K562 (cell line): Measurements from ENCODE around the gene CCDC61. TPM values are rescaled to one million over a fixed set of nuclear protein-coding genes. Genes with fewer than 3 reads are reported as not detected.

Experiments
- ATAC-seq: fragments of 200-7000 bp; cut with Tn5 transposase; 3 replicates; pipeline ENCODE4 v1.9.1; 2020; ENCODE audit warnings: moderate library complexity
- BruUV-seq: library from RNA; stranded (reverse); fragments of 400-500 nt; replicated peaks from 2 replicates; lab custom pipeline; 2021; lab: Mats Ljungman, UMichigan
- CTCF ChIA-PET: fragments of 300-600 bp; formaldehyde crosslinking; extraction: SDS; loops from one replicate; lab custom pipeline; 2021; ENCODE audit warnings: low intra/inter-chr PET ratio; lab: Yijun Ruan, JAX
- POLR2A ChIA-PET: fragments of 300-600, 350-650 bp; sonication (Branson Sonifier 250); formaldehyde crosslinking; extraction: SDS; loops from one replicate; lab custom pipeline; 2021; ENCODE audit warnings: antibody characterized with exemption, inconsistent platforms; lab: Yijun Ruan, JAX
- DNase-seq, 4 experiments: peaks; one replicate each; pipeline versions ENCODE4 v3.0.0 to v3.0.0-alpha.2; 2011 to 2018; ENCODE audit warnings: low spot score in 3 of 4, mixed read lengths in 3 of 4; ENCODE audit errors: extremely low read depth in 1 of 4
- FAIRE-seq: peaks from 2 replicates; lab custom pipeline; 2011; peaks lifted over from hg19 to GRCh38; lab: Jason Lieb, UNC
- H2AFZ ChIP-seq: 2 replicates; pipeline ENCODE4 v1.6.0; 2011; ENCODE audit warnings: low read depth, low read length, control low read depth, inconsistent platforms
- H3K27ac ChIP-seq: fragments of 200-600 bp; 3 replicates; pipeline ENCODE4 v1.8.0; 2011; ENCODE audit warnings: low read depth, mild to moderate bottlenecking, control low read depth, inconsistent platforms, low read length, moderate library complexity, mixed read lengths; ENCODE audit errors: extremely low read depth
- H3K27me3 ChIP-seq, 2 experiments: fragments of 300-600 bp in 1 of 2; 2 replicates in 1 of 2; 3 replicates in 1 of 2; pipeline versions ENCODE4 v1.6.0 to v1.8.0; 2011; ENCODE audit warnings: inconsistent platforms in 2 of 2, low read length in 2 of 2, mild to moderate bottlenecking in 1 of 2, mixed read lengths in 1 of 2, moderate library complexity in 1 of 2; ENCODE audit not compliant: control insufficient read depth in 2 of 2, insufficient read depth in 2 of 2
- H3K36me3 ChIP-seq: fragments of 300-600 bp; 3 replicates; pipeline ENCODE4 v1.8.0; 2011; ENCODE audit warnings: mild to moderate bottlenecking, low read length, inconsistent platforms; ENCODE audit not compliant: control insufficient read depth, insufficient read depth
- H3K4me1 ChIP-seq, 2 experiments: fragments of 200-600 bp in 1 of 2; replicated peaks in 1 of 2; 2 replicates in 1 of 2; 3 replicates in 1 of 2; pipeline versions ENCODE4 v1.5.1 to v1.8.0; 2011; ENCODE audit warnings: inconsistent platforms in 2 of 2, low read length in 2 of 2, mild to moderate bottlenecking in 1 of 2, mixed read lengths in 1 of 2, moderate library complexity in 1 of 2; ENCODE audit not compliant: control insufficient read depth in 2 of 2, insufficient read depth in 2 of 2
- H3K4me2 ChIP-seq: 2 replicates; pipeline ENCODE4 v1.6.1; 2011; ENCODE audit warnings: low read length, control low read depth, inconsistent platforms, mixed read lengths; ENCODE audit not compliant: insufficient read depth
- H3K4me3 ChIP-seq: fragments of 200-600 bp; sonication (generic), shearing (Covaris generic); 2 replicates; pipeline ENCODE4 v1.5.1; 2016; ENCODE audit warnings: control low read depth, inconsistent platforms
- H3K79me2 ChIP-seq: fragments of 200-600 bp; 3 replicates; pipeline ENCODE4 v1.8.0; 2011; ENCODE audit warnings: low read length, inconsistent platforms; ENCODE audit not compliant: control insufficient read depth, insufficient read depth
- H3K9ac ChIP-seq, 2 experiments: 2 replicates each; pipeline versions ENCODE4 v1.6.0 to v1.6.1; 2011; ENCODE audit warnings: low read depth in 2 of 2, low read length in 2 of 2, control low read depth in 1 of 2, inconsistent platforms in 1 of 2, mild to moderate bottlenecking in 1 of 2, mixed read lengths in 1 of 2; ENCODE audit not compliant: insufficient read depth in 1 of 2
- H3K9me1 ChIP-seq: one replicate; pipeline ENCODE4 v1.6.0; 2011; ENCODE audit warnings: inconsistent platforms, mild to moderate bottlenecking, low read length, moderate library complexity; ENCODE audit not compliant: control insufficient read depth, insufficient read depth
- H3K9me3 ChIP-seq: replicated peaks from 2 replicates; pipeline ENCODE4 v1.5.1; 2011; ENCODE audit warnings: low read depth, low read length, inconsistent platforms; ENCODE audit not compliant: control insufficient read depth, insufficient read depth
- H4K20me1 ChIP-seq: replicated peaks from 2 replicates; pipeline ENCODE4 v1.6.1; 2011; ENCODE audit warnings: low read length, inconsistent platforms, mixed read lengths; ENCODE audit not compliant: control insufficient read depth, insufficient read depth
- MNT ChIP-seq, 2 experiments: fragments of 450-650 bp; conservative IDR thresholded peaks; 2 replicates each; pipeline ENCODE4 v1.6.1; 2017; ENCODE audit warnings: mild to moderate bottlenecking in 2 of 2, moderate library complexity in 2 of 2
- POLR2G ChIP-seq: fragments of 200-400 bp; formaldehyde crosslinking; IDR thresholded peaks from 2 replicates; pipeline ENCODE4 v1.6.1; 2017; ENCODE audit warnings: low read depth, mild to moderate bottlenecking, antibody characterized with exemption, low read length, moderate library complexity
- VEZF1 ChIP-seq: fragments of 200-800 bp; sonication (Bioruptor generic); IDR thresholded peaks from 2 replicates; pipeline ENCODE4 v1.6.1; 2017; ENCODE audit warnings: missing genetic modification characterization, missing compliant biosample characterization
- ZNF134 ChIP-seq: fragments of 250-450 bp; sonication (Bioruptor Pico); conservative IDR thresholded peaks from 2 replicates; pipeline ENCODE4 v1.4.0; 2020
- WGBS: fragments of 100-300 bp; shearing (Covaris generic); methylation state at CpG from one replicate; pipeline ENCODE4 v1.1.6; 2016; ENCODE audit warnings: low coverage, mixed read lengths; ENCODE audit not compliant: insufficient coverage; ENCODE audit errors: missing lambda C conversion rate; 5-methylcytosine and 5-hydroxymethylcytosine counted together
- in situ Hi-C: fragments of 300-500 bp; cut with MboI; formaldehyde crosslinking; loops from 4 replicates; pipeline ENCODE4 v1.15.0; 2018; ENCODE audit warnings: inconsistent platforms, mixed read lengths
- intact Hi-C: fragments of 100-400 bp; cut with micrococcal nuclease; formaldehyde crosslinking; loops from 2 replicates; pipeline ENCODE4 v1.14.2; 2022
- polyA plus RNA-seq, 8 experiments: library from polyadenylated mRNA; depleted of rRNA in 4 of 8; stranded (reverse) in 5 of 8; unstranded in 3 of 8; fragments of >200 nt; fragmentation: Nextera tagmentation in 2 of 8; fragmentation: Illumina TruSeq in 1 of 8; extraction: Ambion mirVana in 2 of 8; extraction: Trizol in 1 of 8; gene quantifications; 2 replicates each; pipeline versions ENCODE4 v1.2.1 to v1.2.3, GENCODE V29; 2011 to 2014; ENCODE audit warnings: inconsistent platforms in 1 of 8, missing spikeins in 1 of 8
- total RNA-seq, 7 experiments: library from RNA; depleted of rRNA in 6 of 7; stranded (reverse); fragments of >200 nt in 6 of 7; fragmentation: Illumina TruSeq in 2 of 7; extraction: Trizol in 2 of 7; gene quantifications; 2 replicates each; pipeline versions ENCODE4 v1.2.1 to v1.2.3, GENCODE V29; 2011 to 2021; ENCODE audit warnings: low replicate concordance in 1 of 7

Gene CCDC61
- total and polyA plus RNA-seq, 9 of the 15 experiments (the other 6 are each of a cell fraction or from before 2014, with no cell fraction given), result 0.07 to 27.0 (median 10.3) TPM

DNA sequence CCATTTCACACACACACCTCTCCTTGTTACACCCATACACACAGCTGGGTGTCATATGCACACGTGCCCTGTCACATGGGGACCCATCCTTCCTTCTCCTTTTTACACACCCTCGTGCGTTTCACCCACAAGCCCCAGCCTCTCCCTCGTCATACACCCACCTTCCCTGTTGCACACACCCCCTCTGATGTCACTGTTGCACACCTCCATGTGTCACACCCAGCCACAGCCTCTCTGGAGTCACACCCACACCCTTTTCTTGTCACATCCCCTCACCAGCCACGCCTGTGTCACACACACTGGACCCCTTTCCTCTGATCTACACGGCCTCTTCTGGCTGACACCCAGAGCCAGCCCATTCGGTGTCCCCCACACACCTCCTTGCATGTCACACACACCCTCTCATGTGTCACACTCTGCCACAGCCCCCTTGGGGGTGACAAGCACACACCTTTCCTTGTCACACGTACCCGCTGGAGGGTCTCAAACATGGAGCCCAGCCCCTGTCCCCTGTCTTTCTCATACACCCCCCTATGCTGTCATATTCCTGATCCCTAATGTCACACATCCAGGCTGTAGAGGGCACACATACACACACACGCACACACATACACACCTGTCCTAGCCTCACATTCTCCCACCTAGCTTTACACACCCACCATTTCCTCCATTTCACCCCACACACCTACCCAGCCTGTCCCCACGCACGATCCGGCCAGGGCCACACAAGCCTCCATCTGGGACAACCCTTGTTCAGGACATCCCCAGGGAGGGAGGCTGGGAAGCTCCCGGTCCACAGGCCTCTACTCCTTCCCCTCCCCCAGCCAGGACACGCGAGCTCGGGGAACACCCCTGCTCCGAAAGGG lies 23.0 kb upstream of the CCDC61 start (continued):
- TF ChIP-seq MNT (conservative IDR thresholded peaks at IDR 0.05) (0 out of 4 replicates have a peak, but pooled peaks of 1 of the 2 experiments have one; percentile 40), ZNF134 (no peak)
- TF ChIP-seq, all 486 proteins: peak for 4

DNA sequence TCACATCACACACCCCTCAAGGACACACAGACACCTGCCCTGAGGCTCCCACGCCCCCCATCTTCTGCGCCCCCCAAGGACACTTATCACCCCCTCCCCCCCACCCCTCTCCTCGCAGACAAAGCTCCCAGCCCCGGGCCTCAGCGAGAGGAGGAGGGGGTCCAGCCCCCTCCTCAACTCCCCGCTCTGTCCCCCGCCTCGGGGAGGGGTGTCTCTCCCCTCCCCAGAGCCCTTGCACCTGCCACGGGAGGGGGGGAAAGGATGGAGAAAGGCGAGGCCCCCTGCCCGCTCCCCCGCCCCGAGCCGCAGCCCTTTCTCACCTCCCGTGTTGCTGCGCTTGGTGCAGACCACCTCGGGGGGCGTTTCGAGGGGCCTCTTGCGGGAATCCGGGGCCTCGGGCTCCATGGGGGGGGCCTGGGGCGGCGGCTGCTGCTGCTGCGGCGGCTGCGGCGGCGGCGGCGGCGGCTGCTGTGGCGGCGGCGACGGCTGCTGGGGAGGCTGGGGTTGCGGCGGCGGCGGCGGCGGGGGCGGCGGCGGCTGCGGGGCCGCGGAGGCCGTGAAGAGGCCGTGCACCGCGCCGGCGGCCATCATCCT lies 22.2 kb upstream of the CCDC61 start:
- whole genome bisulfite sequencing, result 0% methylated on average over 7 of the region's 54 CpGs
- no peak for FAIRE-seq
- no TSS peak for BruUV-seq
- no peaks in the 10 kb centered on the region for H3K9me3 ChIP-seq
- intact Hi-C loops, result no loop called here
- no peak overlapping the region for H3K9ac ChIP-seq
- TF ChIP-seq POLR2G (no peak), VEZF1 (0 out of 2 replicates have a peak, but pooled peaks have one; percentile 8)
- TF ChIP-seq, all 486 proteins: peak for 1
- Histone ChIP-seq H3K9me1 (no peaks in the 10 kb centered on the region), H3K27ac (no peak overlapping the region), H3K79me2 (no peaks in the 10 kb centered on the region), H4K20me1 (peaks cover 13% of the 10 kb centered on the region), H3K4me1 (peaks cover 0 to 21% of the 10 kb centered on the region in 2 experiments; a peak in 2 of 5 replicates), H3K27me3 (peaks cover 22 to 52% of the 10 kb centered on the region in 2 experiments), H3K4me3 (no peak overlapping the region), H3K4me2 (no peak overlapping the region), H3K36me3 (no peaks in the 10 kb centered on the region), H2AFZ (no peak overlapping the region)
- ATAC-seq (no peak), DNase-seq (peak in 2 of 4 experiments; percentile 34 to 37)
- ChIA-PET POLR2A (no interaction called here), CTCF (no interaction called here)
- in situ Hi-C loops, result no loop called here
